Brain pericyte (primary cell): ENCODE data around the gene NEMP1.
"Not testable (repeated sequence)": the region's sequence is repeated elsewhere in the genome, so short reads cannot be mapped to it uniquely, and the experiment has no call there.

ENCODE experiments used
- DNase-seq: peaks from one replicate; pipeline ENCODE4 v3.0.0-alpha.2; 2012; ENCODE audit warnings: low read depth, low spot score

Gene NEMP1

GRCh38 chr12:57078519-57079404 lies at the start of gene NEMP1:
NEMP1 (minus strand) TSS chr12:57078791; CDS start chr12:57078745, 46 bp downstream.
- peak; percentile 99 for DNase-seq

DNA sequence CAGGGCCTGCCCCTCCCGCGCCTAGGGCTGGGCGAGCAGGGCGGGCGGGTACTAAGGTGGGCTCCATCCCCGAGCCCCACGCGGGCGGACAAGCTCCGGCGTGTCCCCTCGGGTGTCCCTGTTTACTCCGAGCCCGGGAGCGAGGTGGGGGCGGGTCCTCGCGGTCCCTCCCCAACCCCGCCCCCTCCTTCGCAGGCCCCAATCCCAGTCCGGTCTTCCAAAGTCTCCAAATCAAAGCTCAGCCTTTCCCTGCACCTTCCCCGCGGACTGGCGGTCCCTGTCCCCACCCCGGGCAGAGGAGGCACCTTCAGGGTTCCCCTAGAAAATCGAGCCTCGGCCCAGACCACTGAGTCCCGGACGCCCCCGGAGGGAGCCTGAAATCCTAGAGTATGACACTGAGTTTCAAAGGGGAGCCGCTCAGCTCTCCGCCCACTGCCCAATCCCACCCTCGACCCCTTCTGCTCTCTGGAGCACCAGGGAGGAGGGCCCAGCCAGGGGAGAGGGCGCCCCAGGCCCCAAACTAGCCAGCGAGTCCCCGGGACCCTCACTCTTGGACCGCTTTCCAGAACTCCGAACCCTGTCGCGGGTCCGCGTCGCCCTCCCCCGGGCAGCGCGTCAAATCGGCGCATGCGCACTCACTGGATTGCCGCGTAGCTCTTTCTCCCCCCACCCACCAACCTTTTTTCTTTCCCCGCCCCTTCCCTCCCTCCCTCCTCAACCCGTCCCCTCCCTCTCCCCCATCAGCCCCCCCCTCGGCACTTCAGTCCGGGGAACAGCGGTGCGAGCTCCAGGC lies 49.3 kb upstream of the NEMP1 start, which contains the start of gene LRP1:
Gene LRP1, plus strand, starts transcription at position 758 of the 793 bp plus-strand sequence. CDS start 482 bp downstream, outside the sequence.
- DNase-seq: peak; percentile 43

GRCh38 chr12:57127101-57127725 lies 48.6 kb upstream of the NEMP1 start:
- DNase-seq: no peak

DNA sequence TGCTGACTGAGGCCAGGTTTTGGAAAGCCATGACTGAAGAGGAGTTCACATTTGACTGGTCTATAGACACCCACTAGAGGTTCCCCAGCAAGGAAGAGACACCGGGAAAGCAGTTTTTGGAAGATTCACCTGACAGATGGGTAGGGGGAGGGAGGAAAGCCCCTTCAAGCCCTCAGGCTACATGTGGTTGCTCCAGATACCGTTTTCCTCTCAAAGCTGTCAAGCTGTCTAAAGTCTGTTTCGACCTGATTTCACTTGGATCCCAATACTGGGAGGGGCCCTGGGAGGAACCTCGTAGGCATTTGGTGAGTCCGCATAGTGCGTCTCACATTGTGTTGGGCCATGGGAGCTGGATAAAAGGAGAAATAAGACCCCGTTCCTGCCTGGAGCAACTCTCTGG lies 48.0 kb upstream of the NEMP1 start:
- DNase-seq: no peak

GRCh38 chr12:57126061-57126460 lies 47.5 kb upstream of the NEMP1 start:
- DNase-seq: no peak

DNA sequence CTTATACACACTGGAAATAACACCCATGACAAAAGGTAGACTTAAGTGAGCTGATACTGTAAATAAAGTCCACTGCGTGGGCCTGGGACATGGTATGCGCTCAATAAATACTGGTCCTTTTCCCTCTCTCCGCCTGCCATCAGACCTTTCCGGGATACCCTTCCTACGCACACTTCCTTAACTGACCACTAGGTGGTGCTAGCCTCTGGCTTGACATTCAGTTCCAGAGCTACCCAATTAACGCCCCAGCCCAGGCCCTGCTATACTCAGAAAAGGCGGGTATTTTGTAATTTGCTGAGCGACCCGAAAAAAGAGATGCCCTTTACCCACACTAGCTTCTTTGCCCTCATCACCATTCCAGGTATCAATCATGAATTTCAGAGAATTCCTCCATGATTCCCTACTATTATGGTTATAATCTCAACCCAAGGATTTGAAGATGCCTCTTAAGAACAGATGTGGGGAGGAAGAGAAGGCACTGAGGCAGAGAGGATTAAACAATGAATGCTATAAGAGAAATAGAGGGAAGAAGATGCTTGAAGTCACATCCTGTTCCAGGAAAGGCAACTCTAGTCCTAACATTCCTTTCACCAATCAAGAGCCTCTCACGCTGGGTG lies 45.8 kb upstream of the NEMP1 start:
- DNase-seq: no peak

DNA sequence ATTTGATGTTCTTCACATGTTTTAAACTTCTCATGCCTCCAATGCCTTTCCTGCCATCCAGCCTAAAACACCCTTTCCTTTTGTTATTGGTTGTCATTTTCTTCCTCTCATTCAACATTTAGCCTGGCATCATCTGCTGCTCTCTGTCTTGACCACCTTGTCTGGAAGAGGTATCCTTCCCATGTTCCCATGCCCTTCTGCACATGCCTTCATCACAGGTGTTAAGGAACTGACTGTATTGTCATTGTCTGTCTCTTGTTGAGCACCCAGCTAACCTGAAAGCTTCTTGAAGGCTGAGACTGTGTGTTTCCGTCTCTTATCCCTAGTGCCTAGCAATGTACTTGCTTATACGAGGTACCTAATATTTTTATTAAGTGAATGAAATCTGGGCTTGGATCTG lies 45.2 kb upstream of the NEMP1 start:
- DNase-seq: no peak

DNA sequence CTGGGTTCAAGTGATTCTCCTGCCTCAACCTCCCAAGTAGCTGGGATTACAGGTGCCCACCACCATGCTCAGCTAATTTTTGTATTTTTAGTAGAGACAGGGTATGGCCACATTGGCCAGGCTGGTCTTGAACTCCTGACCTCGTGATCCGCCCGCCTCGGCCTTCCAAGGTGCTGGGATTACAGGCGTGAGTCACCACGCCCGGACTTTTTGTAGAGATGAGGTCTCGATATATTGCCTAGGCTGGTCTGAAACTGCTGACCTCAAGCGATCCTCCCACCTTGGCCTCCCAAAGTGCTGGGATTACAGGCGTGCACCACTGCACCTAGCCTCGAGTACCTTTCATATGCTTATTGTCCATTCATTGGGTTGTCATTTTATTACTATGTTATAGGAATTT lies 42.1 kb upstream of the NEMP1 start:
- not testable (repeated sequence) for DNase-seq

- DNase-seq: no peak
These were observed 40.9 kb upstream of the NEMP1 start for GRCh38 chr12:57119294-57120085.

GRCh38 chr12:57118711-57119271 lies 40.2 kb upstream of the NEMP1 start:
- DNase-seq: no peak

- no peak for DNase-seq
These were observed 38.1 kb upstream of the NEMP1 start for GRCh38 chr12:57116580-57117281.

DNA sequence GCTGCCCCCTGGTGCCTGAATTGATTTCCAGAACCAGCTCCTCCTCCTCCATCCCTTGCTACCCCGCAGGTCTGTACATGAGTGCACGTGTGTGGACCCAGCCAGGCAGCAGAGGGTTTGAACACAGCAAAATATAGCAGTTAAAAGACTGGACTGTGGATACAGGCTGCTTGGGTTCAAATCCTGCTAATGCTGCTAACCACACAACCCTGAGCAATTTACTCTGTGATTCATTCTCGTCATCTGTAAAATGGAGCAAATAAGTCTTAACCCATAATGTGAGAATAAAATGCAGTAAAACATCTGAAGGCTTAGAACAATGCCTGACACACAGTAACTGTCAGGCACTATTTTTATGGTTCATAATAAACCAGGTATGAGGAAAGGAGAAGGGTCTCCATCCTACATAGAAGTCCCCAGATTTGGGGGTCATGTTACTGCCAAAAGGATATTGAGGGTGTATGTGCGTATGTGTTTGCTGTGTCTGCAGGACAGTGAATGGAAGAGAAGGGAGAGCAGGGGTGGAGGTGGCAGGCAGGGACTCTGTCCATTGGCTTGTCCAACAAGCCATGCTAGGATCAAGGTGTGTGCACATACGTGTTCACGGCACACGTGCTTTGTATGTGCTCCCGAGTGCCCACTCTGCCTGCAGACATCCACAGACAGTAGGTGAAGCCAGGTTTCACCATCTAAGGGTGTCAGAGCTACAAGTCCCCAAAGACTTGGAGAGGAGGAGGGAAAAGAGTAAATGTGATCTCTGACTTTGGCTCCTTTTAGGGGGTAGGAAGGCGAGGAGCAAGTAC lies 34.1 kb upstream of the NEMP1 start:
- DNase-seq: no peak

DNA sequence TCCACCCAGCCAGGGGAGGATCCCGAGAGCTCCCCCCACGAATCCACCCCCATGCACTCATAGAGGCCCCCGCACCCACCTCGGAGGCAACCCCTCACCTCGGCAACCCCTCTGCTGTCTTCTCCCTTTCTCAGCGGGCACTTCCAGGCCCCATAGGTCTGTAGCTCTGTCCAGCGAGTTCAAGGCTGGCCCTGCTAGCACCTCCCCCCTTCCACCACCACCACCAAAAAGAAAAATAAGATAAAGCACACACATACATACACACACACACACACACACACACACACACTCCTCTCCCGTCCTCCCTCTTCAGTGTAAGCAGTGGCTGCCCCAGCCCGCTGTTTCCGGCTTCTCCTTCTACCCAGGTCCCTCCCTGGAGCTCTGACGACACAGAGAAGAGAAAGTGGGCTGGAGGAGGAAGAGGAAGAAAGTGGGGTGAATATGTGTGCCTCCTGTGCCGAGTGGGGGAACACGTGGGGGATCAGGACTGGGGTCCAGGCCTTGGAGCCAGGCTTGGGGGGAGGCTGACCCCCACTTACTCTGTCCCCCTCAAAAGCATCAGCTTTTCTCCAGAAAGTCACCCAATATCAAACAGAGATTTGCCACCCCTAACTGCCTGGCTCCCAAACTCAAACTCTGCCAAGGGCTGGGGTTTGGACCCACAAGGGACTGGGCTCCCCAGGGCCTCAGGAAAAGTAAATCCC lies 32.6 kb upstream of the NEMP1 start, which contains the start of gene STAT6:
Gene STAT6, minus strand, starts transcription at position 332 of the 704 bp plus-strand sequence. CDS start 3,084 bp downstream, outside the sequence.
- peak; percentile 25 for DNase-seq

GRCh38 chr12:57110104-57111030 lies 31.8 kb upstream of the NEMP1 start:
- DNase-seq: no peak

GRCh38 chr12:57109207-57110103 lies 30.9 kb upstream of the NEMP1 start:
- DNase-seq: no peak
